Measurements from ENCODE around the gene IFITM5.

IFITM5 gene

GRCh38 chr11:299081-299891 lies at the start of gene IFITM5:
Gene IFITM5, minus strand, starts transcription at chr11:299526. Its CDS starts 36 bp downstream, at chr11:299490.
- DNase-seq (ENCODE audit: low read depth): no peak
- no peak within 1 kb of the TSS for H3K4me3 ChIP-seq (ENCODE audit: low read depth, low read length)
- TF ChIP-seq, protein P1, sequence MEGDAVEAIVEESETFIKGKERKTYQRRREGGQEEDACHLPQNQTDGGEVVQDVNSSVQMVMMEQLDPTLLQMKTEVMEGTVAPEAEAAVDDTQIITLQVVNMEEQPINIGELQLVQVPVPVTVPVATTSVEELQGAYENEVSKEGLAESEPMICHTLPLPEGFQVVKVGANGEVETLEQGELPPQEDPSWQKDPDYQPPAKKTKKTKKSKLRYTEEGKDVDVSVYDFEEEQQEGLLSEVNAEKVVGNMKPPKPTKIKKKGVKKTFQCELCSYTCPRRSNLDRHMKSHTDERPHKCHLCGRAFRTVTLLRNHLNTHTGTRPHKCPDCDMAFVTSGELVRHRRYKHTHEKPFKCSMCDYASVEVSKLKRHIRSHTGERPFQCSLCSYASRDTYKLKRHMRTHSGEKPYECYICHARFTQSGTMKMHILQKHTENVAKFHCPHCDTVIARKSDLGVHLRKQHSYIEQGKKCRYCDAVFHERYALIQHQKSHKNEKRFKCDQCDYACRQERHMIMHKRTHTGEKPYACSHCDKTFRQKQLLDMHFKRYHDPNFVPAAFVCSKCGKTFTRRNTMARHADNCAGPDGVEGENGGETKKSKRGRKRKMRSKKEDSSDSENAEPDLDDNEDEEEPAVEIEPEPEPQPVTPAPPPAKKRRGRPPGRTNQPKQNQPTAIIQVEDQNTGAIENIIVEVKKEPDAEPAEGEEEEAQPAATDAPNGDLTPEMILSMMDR (conservative IDR thresholded peaks at IDR 0.05; ENCODE audit: low read depth, low read length): no peak

GRCh38 chr11:346529-346928 lies 47.2 kb upstream of the IFITM5 start:
- H3K4me3 ChIP-seq (ENCODE audit: low read depth, low read length): no peak overlapping the region
- no peak for DNase-seq (ENCODE audit: low read depth)
- TF ChIP-seq, protein P1 (conservative IDR thresholded peaks at IDR 0.05; ENCODE audit: low read depth, low read length): no peak

DNA sequence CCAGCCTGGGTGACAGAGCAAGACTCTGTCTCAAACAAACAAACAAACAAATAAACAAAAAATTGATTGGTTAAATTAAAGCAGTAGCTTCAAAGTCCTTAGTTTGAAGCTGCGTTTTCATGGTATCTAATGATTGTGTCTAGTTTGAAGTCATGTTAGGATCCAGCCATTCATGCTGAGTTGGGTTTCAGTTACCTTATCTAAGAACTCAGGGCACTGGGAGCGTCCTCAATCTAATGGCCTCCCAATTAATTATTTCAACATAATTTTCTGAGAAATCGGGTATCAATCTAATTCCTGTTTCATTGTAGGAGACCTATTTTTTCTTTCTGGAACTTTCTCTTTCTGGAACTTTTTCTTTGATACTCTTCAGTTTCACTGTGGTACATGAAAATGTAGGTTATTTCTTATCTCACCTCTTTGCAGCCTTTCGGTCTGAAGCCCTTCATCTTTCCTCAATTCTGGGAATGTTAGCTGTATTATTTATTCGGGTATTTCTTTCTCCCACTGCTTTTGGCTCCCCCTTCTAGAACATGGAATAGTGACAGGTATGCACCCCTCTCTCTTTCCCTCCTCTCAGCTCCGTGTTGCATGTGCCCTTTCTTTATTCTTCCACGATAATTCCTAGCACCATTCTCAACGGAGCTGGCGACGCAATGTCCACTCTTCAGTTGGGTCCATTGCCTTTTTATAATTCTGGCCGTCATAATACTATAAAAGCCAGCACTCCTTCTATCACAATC lies 45.7 kb upstream of the IFITM5 start:
- H3K4me3 ChIP-seq (ENCODE audit: low read depth, low read length): no peak overlapping the region
- TF ChIP-seq, protein P1 (conservative IDR thresholded peaks at IDR 0.05; ENCODE audit: low read depth, low read length): no peak
- no peak for DNase-seq (ENCODE audit: low read depth)

DNA sequence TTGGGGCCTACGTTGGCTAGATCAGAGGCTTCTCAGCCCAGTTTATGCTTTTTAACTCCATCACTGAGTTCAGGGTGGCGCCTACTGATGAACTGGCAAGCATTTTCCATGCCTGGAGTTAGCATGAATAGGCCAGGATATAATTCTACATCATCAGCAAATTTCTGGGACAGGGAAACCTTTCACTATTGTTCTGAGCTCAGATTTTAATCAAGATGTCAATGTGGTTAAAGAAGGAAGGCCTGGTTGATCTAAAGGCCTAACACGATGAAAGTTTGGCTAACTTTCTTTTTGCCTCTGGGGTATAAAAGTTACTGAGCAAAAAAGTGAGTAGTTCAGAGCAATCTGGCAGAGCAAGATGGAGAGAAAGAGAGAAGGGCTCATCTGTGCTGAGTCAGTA lies 43.0 kb upstream of the IFITM5 start:
- no peak for DNase-seq (ENCODE audit: low read depth)
- TF ChIP-seq, protein P1 (conservative IDR thresholded peaks at IDR 0.05; ENCODE audit: low read depth, low read length): no peak
- no peak overlapping the region for H3K4me3 ChIP-seq (ENCODE audit: low read depth, low read length)

- TF ChIP-seq, protein P1 (conservative IDR thresholded peaks at IDR 0.05; ENCODE audit: low read depth, low read length): no peak
- no peak overlapping the region for H3K4me3 ChIP-seq (ENCODE audit: low read depth, low read length)
- no peak for DNase-seq (ENCODE audit: low read depth)
Observed at GRCh38 chr11:340539-341512, 41.5 kb upstream of the IFITM5 start.

DNA sequence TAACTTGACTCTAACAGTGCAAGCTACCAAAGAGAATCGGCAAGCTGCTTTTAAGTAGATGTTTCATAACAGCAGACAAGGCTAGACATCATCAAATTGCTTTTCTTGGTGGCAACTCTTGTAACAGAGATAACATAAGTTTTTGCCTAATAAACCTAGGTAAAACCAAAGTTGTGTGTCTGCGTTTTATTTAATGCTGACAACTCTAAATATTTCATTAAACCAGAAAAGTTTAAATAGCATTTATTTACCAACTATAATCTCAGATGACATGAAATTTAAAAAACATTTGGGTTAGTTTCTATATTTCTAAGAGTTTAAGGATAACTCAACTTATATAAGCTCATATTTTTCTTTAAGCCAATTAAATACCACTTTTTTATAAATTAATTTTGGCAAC lies 40.6 kb upstream of the IFITM5 start:
- H3K4me3 ChIP-seq (ENCODE audit: low read depth, low read length): no peak overlapping the region
- TF ChIP-seq, protein P1 (conservative IDR thresholded peaks at IDR 0.05; ENCODE audit: low read depth, low read length): no peak
- no peak for DNase-seq (ENCODE audit: low read depth)
